Measurements from ENCODE around the gene TGFB2.

DNA sequence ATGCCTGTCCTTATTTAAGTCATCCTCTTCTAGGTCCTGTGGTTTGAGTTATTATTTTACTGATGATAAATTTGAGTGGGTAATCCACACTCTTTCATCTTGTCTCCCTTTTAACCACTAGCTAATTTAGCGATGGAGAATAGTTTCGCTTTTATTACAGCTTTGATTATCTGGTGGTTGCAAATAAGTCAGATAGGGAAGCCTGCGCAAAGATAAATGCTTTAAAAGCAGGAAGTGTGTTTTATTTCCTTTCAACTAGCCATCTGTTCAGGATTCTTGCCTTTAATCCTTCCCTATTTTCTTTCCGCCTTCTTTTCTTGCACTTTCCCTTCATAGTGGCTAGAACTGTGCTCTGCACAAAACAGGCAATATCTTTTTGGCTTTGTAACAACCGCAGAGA is 129.0 kb downstream of the TGFB2 start:
- TF ChIP-seq, protein P1, sequence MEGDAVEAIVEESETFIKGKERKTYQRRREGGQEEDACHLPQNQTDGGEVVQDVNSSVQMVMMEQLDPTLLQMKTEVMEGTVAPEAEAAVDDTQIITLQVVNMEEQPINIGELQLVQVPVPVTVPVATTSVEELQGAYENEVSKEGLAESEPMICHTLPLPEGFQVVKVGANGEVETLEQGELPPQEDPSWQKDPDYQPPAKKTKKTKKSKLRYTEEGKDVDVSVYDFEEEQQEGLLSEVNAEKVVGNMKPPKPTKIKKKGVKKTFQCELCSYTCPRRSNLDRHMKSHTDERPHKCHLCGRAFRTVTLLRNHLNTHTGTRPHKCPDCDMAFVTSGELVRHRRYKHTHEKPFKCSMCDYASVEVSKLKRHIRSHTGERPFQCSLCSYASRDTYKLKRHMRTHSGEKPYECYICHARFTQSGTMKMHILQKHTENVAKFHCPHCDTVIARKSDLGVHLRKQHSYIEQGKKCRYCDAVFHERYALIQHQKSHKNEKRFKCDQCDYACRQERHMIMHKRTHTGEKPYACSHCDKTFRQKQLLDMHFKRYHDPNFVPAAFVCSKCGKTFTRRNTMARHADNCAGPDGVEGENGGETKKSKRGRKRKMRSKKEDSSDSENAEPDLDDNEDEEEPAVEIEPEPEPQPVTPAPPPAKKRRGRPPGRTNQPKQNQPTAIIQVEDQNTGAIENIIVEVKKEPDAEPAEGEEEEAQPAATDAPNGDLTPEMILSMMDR (IDR thresholded peaks at IDR 0.05), result no peak
- TF ChIP-seq EP300 (IDR thresholded peaks at IDR 0.05), result no peak

Measured in stomach (tissue), 4 donors.